H1 (cell line): ENCODE results near the gene RNF26. TPM values are rescaled to one million over a fixed set of nuclear protein-coding genes. Genes with fewer than 3 reads are reported as not detected.

Experiments
- BACH1 ChIP-seq: IDR thresholded peaks from 2 replicates; pipeline ENCODE4 v1.6.1; 2012; ENCODE audit warnings: low read length, improper control_type of control experiment
- JUND ChIP-seq: IDR thresholded peaks from 2 replicates; pipeline ENCODE4 v1.6.1; 2011; ENCODE audit warnings: mild to moderate bottlenecking, improper control_type of control experiment, low read length
- NRF1 ChIP-seq: IDR thresholded peaks from 2 replicates; pipeline ENCODE4 v1.6.1; 2011; ENCODE audit warnings: mild to moderate bottlenecking, low read depth, low read length, improper control_type of control experiment
- POU5F1 ChIP-seq: IDR thresholded peaks from 2 replicates; pipeline ENCODE4 v1.6.1; 2011; ENCODE audit warnings: low read depth, mild to moderate bottlenecking, low read length, moderate library complexity
- SIN3A ChIP-seq, 2 experiments: IDR thresholded peaks in 1 of 2; conservative IDR thresholded peaks in 1 of 2; 2 replicates each; pipeline ENCODE4 v1.6.1; 2011 to 2012; ENCODE audit warnings: low read length in 2 of 2, improper control_type of control experiment in 1 of 2, low read depth in 1 of 2, mild to moderate bottlenecking in 1 of 2
- TAF1 ChIP-seq: IDR thresholded peaks from 2 replicates; pipeline ENCODE4 v1.6.1; 2011; ENCODE audit warnings: mild to moderate bottlenecking, low read depth, low read length
- polyA plus RNA-seq, 7 experiments: library from polyadenylated mRNA; depleted of rRNA in 3 of 7; stranded (reverse) in 5 of 7; unstranded in 2 of 7; fragments of >200 nt in 5 of 7; fragments of 200-250 nt in 2 of 7; gene quantifications; 1 replicate in 5 of 7; 2 replicates in 1 of 7; 4 replicates in 1 of 7; pipeline versions ENCODE4 v1.2.1 to v1.2.3, GENCODE V29; 2011 to 2013; ENCODE audit warnings: missing spikeins in 2 of 7, mixed read lengths in 2 of 7
- total RNA-seq: library from RNA; stranded (reverse); fragmentation: NEBNext Ultra II Directional; extraction: Animal tissue kit (Norgen Biotek cat#: 25700); gene quantifications from 2 replicates; pipeline ENCODE4 v1.2.1, GENCODE V29; 2021
- TF ChIP-seq, protein P1 (sequence below): IDR thresholded peaks from 2 replicates; pipeline ENCODE4 v1.6.1; 2012; ENCODE audit warnings: low read length, inconsistent platforms

The RNF26 gene
- total and polyA plus RNA-seq, 2 of the 8 experiments (the other 6 are each of a cell fraction or from before 2014, with no cell fraction given) = 82.7 to 84.0 TPM

DNA sequence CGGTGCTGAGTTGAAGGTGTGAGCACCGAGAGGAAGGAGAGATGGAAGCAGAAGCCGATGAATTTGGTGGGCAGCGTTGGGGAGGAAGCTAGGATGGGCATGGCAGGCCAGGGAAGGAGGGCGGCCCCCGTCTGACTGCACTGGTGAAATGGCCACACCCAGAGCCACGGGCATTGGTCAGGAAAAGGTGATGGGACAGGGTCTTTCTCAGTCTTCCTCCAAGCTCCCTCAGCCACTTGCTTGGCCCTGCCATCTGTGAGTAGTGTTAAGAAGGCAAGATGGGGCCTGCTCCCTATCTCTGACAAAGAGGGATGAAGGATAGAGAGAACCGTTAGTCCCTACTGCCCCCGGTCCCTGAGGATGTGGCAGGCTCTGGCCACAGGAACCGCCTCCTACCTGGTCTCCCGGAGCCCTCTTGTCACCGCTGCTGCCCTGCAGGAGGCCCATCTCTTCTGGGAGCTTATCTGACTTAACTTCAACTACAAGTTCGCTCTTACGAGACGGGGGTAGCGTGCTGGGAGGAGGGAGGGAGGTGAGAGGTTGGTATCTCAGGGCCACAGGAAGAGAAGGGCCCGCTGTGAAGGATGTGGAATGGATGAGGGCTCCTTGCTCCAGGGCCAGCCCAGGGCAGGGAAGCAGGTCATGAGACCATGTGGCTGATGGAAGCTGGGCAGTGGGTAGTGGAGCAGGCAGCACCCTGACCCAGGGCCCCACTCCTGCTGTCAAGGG lies 24.2 kb upstream of the RNF26 start (continued):
- TF ChIP-seq, protein P1, sequence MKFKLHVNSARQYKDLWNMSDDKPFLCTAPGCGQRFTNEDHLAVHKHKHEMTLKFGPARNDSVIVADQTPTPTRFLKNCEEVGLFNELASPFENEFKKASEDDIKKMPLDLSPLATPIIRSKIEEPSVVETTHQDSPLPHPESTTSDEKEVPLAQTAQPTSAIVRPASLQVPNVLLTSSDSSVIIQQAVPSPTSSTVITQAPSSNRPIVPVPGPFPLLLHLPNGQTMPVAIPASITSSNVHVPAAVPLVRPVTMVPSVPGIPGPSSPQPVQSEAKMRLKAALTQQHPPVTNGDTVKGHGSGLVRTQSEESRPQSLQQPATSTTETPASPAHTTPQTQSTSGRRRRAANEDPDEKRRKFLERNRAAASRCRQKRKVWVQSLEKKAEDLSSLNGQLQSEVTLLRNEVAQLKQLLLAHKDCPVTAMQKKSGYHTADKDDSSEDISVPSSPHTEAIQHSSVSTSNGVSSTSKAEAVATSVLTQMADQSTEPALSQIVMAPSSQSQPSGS = no peak
- TF ChIP-seq SIN3A (conservative IDR thresholded peaks at IDR 0.05 in 1 of 2, IDR thresholded peaks at IDR 0.05 in 1 of 2; ENCODE audit: low read depth in 1 of 2, low read length in 2 of 2) (no peak), POU5F1 (no peak), TAF1 (no peak), BACH1 (no peak), JUND (no peak), NRF1 (no peak)
